HK-2 (cell line): ENCODE results near the gene FAM193B.

ENCODE experiments used
- DNase-seq: peaks from one replicate; pipeline ENCODE4 v3.0.0-alpha.2; 2018; ENCODE audit not compliant: unreplicated experiment

Gene FAM193B

GRCh38 chr5:177554474-177555111 is at the start of gene FAM193B:
Gene FAM193B, minus strand, starts transcription at chr5:177554563. Its CDS starts 105 bp downstream, at chr5:177554458.
- peak; percentile 92 for DNase-seq

DNA sequence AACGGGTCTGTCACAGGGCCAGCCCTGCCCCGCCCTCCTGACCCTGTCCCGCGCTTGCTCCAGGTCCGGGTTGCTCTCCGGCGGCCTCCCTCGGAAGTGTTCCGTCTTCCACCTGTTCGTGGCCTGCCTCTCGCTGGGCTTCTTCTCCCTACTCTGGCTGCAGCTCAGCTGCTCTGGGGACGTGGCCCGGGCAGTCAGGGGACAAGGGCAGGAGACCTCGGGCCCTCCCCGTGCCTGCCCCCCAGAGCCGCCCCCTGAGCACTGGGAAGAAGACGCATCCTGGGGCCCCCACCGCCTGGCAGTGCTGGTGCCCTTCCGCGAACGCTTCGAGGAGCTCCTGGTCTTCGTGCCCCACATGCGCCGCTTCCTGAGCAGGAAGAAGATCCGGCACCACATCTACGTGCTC is 49.8 kb upstream of the FAM193B start:
- no peak for DNase-seq

GRCh38 chr5:177603631-177604030 is 49.3 kb upstream of the FAM193B start:
- DNase-seq = no peak

DNA sequence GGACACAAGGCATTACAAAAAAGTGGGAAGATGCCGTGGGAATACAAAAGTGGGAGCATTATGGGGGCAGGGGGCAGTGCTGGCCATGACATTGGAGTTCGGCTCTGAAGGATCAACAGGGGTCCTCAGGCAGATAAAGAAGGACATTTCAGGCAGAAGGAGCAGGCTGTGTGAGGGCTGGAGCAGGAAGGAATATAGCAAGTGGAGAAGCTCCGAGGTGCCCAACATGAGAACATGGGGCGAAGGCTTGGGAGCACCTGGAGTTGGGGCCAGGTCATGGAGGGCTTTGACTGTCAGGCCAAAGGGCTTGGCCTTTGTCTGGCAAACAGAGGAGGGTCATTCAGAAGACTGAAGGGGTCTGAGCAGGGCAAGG is 48.1 kb upstream of the FAM193B start:
- no peak for DNase-seq

DNA sequence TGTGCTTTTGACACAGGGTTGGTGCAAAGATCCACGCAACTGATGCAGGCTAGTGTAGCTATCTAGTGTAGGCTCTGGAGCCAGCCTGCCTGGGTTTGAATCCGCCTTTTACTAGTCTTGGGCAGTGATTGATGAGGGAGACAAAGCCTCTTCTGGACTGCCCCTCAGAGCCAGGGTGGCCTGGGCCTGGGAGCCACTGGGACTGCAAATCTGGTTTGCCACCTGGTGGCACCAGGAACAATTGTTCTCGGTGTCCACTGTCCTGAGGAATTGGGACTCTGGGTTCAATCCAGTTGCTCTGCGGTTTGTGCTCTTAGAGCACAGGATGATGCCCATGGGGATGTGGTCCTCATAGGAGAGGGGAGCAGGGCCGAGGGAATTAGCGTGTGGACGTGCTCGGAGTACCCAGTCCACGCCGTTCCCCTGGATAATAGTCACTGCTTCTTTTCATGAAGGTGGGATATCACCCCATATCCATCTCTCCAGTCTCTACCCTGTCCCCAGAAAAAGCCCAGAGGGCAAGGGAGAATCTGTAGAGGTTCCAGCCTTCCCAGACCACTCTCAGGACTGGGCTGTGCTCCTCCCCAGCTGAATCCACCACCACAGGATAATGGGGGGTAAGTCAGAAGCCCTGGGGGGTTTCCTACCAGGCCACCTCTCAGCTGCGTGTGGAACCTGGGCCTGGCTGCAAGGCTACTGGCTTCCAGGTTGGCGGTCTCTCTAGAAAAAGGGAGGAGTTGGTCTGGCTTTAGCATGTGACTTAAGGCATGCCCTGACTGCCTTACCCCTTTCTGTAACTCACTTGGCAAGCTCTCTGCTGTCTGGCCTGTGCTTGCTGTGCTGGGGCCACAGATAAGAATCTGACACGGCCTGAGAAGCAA is 47.5 kb upstream of the FAM193B start:
- DNase-seq = no peak

DNA sequence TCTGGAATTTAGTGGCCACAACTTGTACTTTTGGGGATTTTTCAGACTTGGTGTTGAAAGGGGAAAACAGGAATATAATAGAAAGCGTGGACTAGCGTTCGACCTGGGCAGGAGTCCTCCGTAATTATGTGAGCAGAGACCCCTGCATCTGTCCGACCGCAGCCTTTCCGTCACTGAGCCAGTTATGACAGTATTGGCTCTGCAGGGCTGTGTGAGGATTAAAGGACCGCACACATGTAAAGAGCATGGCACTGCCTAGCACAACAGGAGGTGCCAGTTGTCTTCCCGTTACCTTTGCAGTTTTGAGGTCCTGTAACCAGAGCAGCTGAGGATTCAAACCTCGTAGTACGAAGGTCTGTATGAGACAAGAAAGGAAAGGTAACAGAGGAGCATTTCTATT is 46.8 kb upstream of the FAM193B start:
- no peak for DNase-seq

DNA sequence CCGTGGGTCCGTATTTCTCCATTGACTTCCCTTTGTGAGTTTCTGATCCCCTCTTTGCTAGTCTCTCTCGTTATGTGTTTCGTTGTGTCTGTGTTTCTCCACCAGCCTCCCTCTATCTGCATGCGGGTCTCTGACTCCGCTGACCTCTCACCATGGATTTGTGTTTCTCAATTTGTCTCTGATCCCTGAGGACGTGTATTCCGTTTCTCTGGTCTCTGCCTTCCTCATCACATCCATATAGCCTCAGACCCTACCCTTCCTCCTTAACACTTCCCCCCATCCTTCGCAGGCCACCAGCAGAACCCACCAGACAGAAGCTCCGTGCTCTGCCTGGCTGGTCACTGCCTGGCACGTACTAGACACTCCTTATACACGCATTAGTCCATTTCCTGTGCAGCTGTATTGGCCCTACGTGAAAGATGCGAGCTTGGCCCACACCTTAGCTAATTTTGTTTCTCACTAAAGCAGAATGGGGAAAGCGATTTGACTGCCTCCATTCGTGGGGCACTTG is 46.2 kb upstream of the FAM193B start:
- no peak for DNase-seq

GRCh38 chr5:177599731-177600507 is 45.6 kb upstream of the FAM193B start, which contains the start of gene B4GALT7:
Gene B4GALT7, plus strand, starts transcription at chr5:177600132. Its CDS starts 79 bp downstream, at chr5:177600211.
- DNase-seq = peak; percentile 80

DNA sequence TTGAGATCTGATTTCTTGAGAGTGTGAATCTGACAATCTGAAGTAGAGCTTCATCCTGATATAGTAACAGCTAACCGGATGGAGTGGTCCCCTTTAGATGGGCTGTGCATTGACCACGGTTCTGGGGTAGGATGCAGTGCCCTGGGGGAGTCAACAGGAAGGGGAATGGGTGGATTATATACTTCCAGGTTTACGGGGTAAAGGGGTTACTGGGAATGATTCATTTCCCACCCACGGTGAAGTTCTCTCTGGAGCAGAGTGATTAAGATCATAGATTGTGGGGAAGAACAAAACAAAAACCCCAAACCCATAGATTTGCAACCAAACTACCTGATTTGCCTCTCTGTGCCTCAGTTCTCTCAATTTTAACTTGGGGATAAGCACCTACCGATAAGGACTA is 44.1 kb upstream of the FAM193B start:
- DNase-seq = no peak

DNA sequence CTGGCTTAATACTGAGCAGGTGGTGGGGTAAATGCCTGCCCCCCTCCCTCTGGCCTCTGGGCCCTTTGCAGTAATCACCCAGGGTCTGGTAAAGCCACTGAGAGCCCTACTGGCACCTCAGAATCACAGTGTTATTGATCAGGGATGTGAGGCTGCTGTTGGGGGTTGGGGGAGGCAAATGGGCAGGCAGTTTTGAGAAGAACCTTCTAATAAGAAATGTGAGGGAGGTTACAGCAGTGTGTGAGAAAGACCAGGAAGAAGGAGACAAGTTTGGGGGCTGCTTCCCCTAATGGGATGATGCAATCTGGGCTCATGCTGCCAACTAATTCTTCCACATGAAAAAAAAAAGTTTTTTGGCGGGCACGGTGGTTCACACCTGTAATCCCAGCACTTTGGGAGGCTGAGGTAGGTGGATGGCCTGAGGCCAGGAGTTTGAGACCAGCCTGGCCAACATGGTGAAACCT is 42.4 kb upstream of the FAM193B start:
- no peak for DNase-seq

DNA sequence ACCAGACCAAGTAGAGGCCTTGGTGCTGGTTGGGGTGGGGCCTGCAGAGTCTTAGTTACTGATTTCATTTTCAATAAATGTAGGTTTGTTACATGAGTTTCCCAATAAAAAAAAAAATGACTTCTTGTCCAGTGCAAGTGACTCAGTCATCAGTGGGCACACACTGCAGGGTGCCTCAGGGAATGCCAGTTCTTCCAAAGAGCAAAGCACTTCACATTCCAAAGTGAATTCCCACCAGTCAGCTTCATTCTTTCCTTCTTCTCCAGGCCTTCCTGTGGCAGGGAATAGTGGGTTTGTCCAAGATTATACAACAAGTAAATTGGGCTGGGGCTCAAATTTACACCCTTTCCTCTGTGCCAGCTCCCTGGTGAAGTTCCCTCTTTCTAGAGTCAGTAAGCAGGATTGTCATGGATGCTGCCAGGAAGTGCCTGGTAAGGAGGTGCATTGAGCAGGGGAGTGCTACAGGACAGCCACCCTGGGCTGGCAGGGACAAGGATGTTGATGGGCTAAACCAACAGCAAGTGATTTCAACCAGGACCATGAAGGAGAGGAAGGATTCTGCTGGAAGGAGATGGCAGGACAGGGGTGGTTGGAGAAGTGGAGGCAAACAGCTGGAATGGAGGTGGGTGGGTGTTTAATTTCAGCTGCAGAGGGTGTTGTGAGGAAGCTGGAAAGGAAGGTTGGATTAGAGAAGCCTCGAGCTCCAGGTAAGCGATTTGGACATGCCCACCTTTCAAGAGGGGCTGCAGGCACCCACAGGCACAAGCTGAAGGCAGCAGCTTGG is 41.8 kb upstream of the FAM193B start:
- no peak for DNase-seq

GRCh38 chr5:177595026-177595585 is 40.7 kb upstream of the FAM193B start:
- no peak for DNase-seq

DNA sequence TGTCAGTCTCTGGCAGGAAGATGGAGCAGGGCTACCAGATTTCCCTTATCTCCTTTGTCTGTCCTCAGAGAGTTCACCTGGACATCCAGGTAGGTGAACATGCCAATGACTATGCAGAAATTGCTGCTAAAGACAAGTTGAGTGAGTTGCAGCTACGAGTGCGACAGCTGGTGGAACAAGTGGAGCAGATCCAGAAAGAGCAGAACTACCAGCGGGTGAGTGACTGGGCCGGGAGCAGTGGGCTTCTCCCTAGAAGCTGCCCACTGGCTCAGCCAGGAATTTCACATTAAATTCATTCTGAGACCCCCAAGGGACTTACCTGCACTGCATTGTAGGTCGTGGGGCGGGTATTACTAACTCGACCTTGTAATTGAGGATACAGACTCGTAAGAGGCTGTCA is 39.7 kb upstream of the FAM193B start:
- DNase-seq = no peak

- no peak for DNase-seq
Measured at GRCh38 chr5:177593511-177593910, 39.1 kb upstream of the FAM193B start.

GRCh38 chr5:177592905-177593304 is 38.5 kb upstream of the FAM193B start:
- DNase-seq = no peak

DNA sequence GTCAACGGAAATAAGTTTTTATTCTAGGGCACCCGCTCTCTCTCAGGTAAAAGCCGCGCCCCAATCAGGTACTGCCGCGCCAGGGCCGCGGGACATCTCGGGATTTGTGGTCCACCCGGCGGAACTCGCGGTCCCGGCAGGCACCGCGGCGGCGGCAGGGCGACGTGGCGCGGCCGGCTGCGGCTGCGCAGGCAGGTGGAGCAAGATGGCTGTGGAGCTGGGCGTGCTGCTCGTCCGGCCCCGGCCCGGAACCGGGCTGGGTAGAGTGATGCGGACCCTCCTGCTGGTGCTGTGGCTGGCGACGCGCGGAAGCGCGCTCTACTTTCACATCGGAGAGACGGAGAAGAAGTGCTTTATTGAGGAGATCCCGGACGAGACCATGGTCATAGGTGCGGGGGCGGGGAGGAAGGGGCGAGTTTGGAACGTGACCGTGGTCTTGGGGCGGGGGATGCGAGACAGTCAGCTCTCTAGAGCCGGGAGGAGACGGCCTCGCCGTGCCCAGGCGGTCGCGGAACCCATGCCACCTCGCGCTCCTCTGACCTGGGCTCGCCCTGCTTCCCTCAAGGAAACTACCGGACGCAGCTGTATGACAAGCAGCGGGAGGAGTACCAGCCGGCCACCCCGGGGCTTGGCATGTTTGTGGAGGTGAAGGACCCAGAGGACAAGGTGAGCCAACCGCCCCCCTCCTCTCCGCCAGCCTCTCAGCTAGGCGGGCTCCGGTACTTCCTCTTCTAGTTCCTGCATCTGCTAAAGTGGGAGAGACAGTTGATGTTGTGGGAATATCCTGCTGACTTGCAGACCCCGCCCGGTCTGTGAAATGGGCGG is 37.9 kb upstream of the FAM193B start, which contains the start of gene TMED9:
Gene TMED9, plus strand, starts transcription at position 194 of the 825 bp plus-strand sequence. Its CDS starts 12 bp downstream, at position 206.
- DNase-seq = peak; percentile 80

GRCh38 chr5:177591690-177592009 is 37.3 kb upstream of the FAM193B start:
- no peak for DNase-seq

DNA sequence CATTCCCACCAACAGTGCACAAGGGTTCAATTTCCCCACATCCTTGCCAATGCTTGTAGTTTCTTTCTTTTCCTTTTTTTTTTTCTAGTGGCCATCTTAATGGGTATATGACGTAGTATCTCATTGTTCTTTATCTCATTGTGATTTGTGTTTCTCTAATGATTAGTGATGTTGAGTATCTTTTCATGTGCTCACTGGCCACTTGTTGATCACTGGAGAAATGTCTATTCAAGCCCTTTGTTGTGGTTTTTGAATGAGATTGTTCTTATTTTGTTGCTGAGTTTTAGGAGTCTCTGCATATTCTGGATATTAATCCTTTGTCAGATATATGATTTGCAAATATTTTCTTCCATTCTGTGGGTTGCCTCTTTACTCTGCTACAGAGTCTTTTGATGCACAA is 36.0 kb upstream of the FAM193B start:
- DNase-seq = no peak

DNA sequence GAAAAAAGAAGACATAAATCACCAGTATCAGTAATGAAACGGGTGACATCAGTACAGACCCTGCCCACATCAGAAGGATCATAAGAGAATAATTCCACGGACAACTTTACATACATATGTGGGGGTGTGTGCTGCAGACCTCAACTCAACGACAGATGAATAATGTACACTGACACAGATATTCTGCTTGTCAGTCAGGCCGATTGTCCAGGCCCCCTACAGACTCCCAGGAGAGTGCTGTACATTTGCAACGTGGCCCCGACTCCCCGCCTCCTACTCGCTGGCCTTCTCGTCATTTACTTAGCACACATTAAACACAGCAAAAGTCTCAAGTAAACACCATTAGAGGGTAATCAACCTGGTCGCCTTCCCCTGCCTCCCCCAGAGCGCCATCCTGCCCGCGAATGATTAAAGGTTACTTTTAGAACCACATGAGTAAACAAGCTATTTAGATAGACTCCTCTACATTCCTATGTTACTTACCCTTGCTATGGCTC is 34.1 kb upstream of the FAM193B start:
- no peak for DNase-seq

GRCh38 chr5:177578316-177578715 is 24.0 kb upstream of the FAM193B start:
- no peak for DNase-seq
